ENCODE measurements around the gene ADORA2A. TPM values are rescaled to one million over a fixed set of nuclear protein-coding genes. Genes with fewer than 3 reads are reported as not detected.

ADORA2A gene
- total RNA-seq, 1 experiment from 2014 or later, result 3.6 TPM

- no peaks in the 10 kb centered on the region for H3K79me2 ChIP-seq (ENCODE audit: insufficient read depth, low read length)
- no peak for DNase-seq (ENCODE audit: low read depth, low spot score)
- H3K36me3 ChIP-seq (ENCODE audit: control insufficient read depth in 1 of 2, insufficient read depth in 2 of 2, low read length in 2 of 2), result peaks cover 3 to 6% of the 10 kb centered on the region in 2 experiments; a peak in 2 of 4 replicates
- H3K9ac ChIP-seq (ENCODE audit: low read length), result no peak overlapping the region
- H3K9me2 ChIP-seq (ENCODE audit: insufficient read depth), result no peaks in the 10 kb centered on the region
- ChIA-PET CTCF (no interaction called here), RAD21 (ENCODE audit: low non-redundant PET in 1 of 2, low total read pairs in 2 of 2, uncharacterized antibody in 2 of 2, unreplicated experiment in 2 of 2) (no interaction called here), POLR2A (no interaction called here)
- BruUV-seq (replicated peaks), result no TSS peak
- no peaks in the 10 kb centered on the region for H3K27me3 ChIP-seq (ENCODE audit: insufficient read depth, low read length)
- no peaks in the 10 kb centered on the region for H3K9me3 ChIP-seq (ENCODE audit: control insufficient read depth in 1 of 2, insufficient read depth in 1 of 2, low read depth in 1 of 2, low read length in 2 of 2)
- TF ChIP-seq ELF1 (IDR thresholded peaks at IDR 0.05; ENCODE audit: borderline replicate concordance, low read depth) (no peak), JUND (IDR thresholded peaks at IDR 0.05) (no peak), CEBPB (IDR thresholded peaks at IDR 0.05; ENCODE audit: low read depth) (no peak), FOSL1 (IDR thresholded peaks at IDR 0.05; ENCODE audit: low read depth) (no peak), SIN3A (IDR thresholded peaks at IDR 0.05; ENCODE audit: low read depth) (no peak), CBX3 (IDR thresholded peaks at IDR 0.05; ENCODE audit: low read depth) (no peak), CTCF (IDR thresholded peaks at IDR 0.05 in 2 of 3, conservative IDR thresholded peaks at IDR 0.05 in 1 of 3; ENCODE audit: borderline replicate concordance in 1 of 3, insufficient read depth in 1 of 3, low read depth in 2 of 3, low read length in 2 of 3) (no peak), SRF (IDR thresholded peaks at IDR 0.05; ENCODE audit: low read depth) (no peak)
- H3K27ac ChIP-seq (ENCODE audit: low read depth, low read length), result no peak overlapping the region
- H3K4me3 ChIP-seq (replicated peaks in 1 of 2; ENCODE audit: low read depth in 1 of 2, low read length in 2 of 2), result no peak overlapping the region
- no peak overlapping the region for H3K4me2 ChIP-seq (ENCODE audit: low read length)
- no peaks in the 10 kb centered on the region for H4K20me1 ChIP-seq (ENCODE audit: insufficient read depth)
- no peak overlapping the region for H2AFZ ChIP-seq (ENCODE audit: low read depth, low read length, poor library complexity, severe bottlenecking)
- intact Hi-C loops (cut with micrococcal nuclease), result no loop called here
- H3K4me1 ChIP-seq (ENCODE audit: control insufficient read depth in 1 of 2, insufficient read depth in 2 of 2, low read length in 2 of 2), result no peaks in the 10 kb centered on the region
- ATAC-seq, result no peak
Measured at GRCh38 chr22:24392218-24392931, 35.0 kb upstream of the ADORA2A start.

- no peak overlapping the region for H3K27ac ChIP-seq (ENCODE audit: low read depth, low read length)
- no peaks in the 10 kb centered on the region for H3K4me1 ChIP-seq (ENCODE audit: control insufficient read depth in 1 of 2, insufficient read depth in 2 of 2, low read length in 2 of 2)
- ChIA-PET RAD21 (ENCODE audit: low non-redundant PET in 1 of 2, low total read pairs in 2 of 2, uncharacterized antibody in 2 of 2, unreplicated experiment in 2 of 2) (no interaction called here), POLR2A (no interaction called here), CTCF (no interaction called here)
- H3K9ac ChIP-seq (ENCODE audit: low read length), result no peak overlapping the region
- DNase-seq (ENCODE audit: low read depth, low spot score), result no peak
- H3K9me3 ChIP-seq (ENCODE audit: control insufficient read depth in 1 of 2, insufficient read depth in 1 of 2, low read depth in 1 of 2, low read length in 2 of 2), result no peaks in the 10 kb centered on the region
- no peak for TF ChIP-seq POLR2AphosphoS5 (IDR thresholded peaks at IDR 0.05; ENCODE audit: low read depth, low read length)
- no peak overlapping the region for H3K4me2 ChIP-seq (ENCODE audit: low read length)
- no peaks in the 10 kb centered on the region for H3K79me2 ChIP-seq (ENCODE audit: insufficient read depth, low read length)
- H4K20me1 ChIP-seq (ENCODE audit: insufficient read depth), result no peaks in the 10 kb centered on the region
- H3K9me2 ChIP-seq (ENCODE audit: insufficient read depth), result no peaks in the 10 kb centered on the region
- intact Hi-C loops (cut with micrococcal nuclease), result no loop called here
- BruUV-seq (replicated peaks), result no TSS peak
- H3K27me3 ChIP-seq (ENCODE audit: insufficient read depth, low read length), result no peaks in the 10 kb centered on the region
- H2AFZ ChIP-seq (ENCODE audit: low read depth, low read length, poor library complexity, severe bottlenecking), result no peak overlapping the region
- no peak overlapping the region for H3K4me3 ChIP-seq (replicated peaks in 1 of 2; ENCODE audit: low read depth in 1 of 2, low read length in 2 of 2)
- ATAC-seq, result no peak
- H3K36me3 ChIP-seq (ENCODE audit: control insufficient read depth in 1 of 2, insufficient read depth in 2 of 2, low read length in 2 of 2), result peaks cover 3 to 6% of the 10 kb centered on the region in 2 experiments; a peak in 2 of 4 replicates
Measured at GRCh38 chr22:24393012-24393559, 34.3 kb upstream of the ADORA2A start.
